ENCODE measurements around the gene UVRAG. TPM values are rescaled to one million over a fixed set of nuclear protein-coding genes. Genes with fewer than 3 reads are reported as not detected.

The UVRAG gene
- total and polyA plus RNA-seq, 2 of the 4 experiments (the other 2 are of a cell fraction) = 5.6 to 10.9 TPM

- Histone ChIP-seq H3K4me2 (ENCODE audit: low read depth, low read length) (no peak overlapping the region), H4K91ac (ENCODE audit: insufficient read depth, low read depth, low read length) (no peak overlapping the region), H4K20me1 (ENCODE audit: insufficient read depth, low read length) (no peaks in the 10 kb centered on the region), H2BK15ac (ENCODE audit: low read depth, low read length) (no peak overlapping the region), H2AK9ac (replicated peaks; ENCODE audit: low read depth, low read length, poor library complexity) (no peak overlapping the region), H2BK20ac (ENCODE audit: low read depth, low read length) (no peak overlapping the region), H3K9me3 (ENCODE audit: control insufficient read depth, insufficient read depth, low read length) (no peaks in the 10 kb centered on the region), H3K9ac (ENCODE audit: low read depth, low read length) (no peak overlapping the region), H3K56ac (ENCODE audit: extremely low read depth, insufficient read depth, low read length) (no peak overlapping the region), H3K36me3 (ENCODE audit: control insufficient read depth, insufficient read depth, low read length) (no peaks in the 10 kb centered on the region), H3K4ac (ENCODE audit: low read depth, low read length) (no peak overlapping the region), H3K9me1 (ENCODE audit: insufficient read depth, low read length) (no peaks in the 10 kb centered on the region), H3K18ac (ENCODE audit: low read depth, low read length) (no peak overlapping the region; the same call in 1 of the 2 replicates), H4K5ac (ENCODE audit: low read depth, low read length) (no peak overlapping the region), H2AK5ac (ENCODE audit: low read depth, low read length) (no peak overlapping the region), H4K8ac (ENCODE audit: low read depth in 2 of 2, low read length in 2 of 2) (no peak overlapping the region), H3K4me1 (ENCODE audit: control insufficient read depth, insufficient read depth, low read length) (peaks cover 9% of the 10 kb centered on the region), H2BK5ac (ENCODE audit: low read depth, low read length, poor library complexity, severe bottlenecking) (no peak overlapping the region), H3K23ac (ENCODE audit: low read depth, low read length) (no peak overlapping the region), H2AFZ (replicated peaks; ENCODE audit: low read length, poor library complexity) (no peak overlapping the region), H3K27me3 (ENCODE audit: control insufficient read depth, insufficient read depth, low read length) (peaks cover 32% of the 10 kb centered on the region), H3K14ac (replicated peaks; ENCODE audit: low read depth, low read length) (no peak overlapping the region), H3K79me1 (ENCODE audit: low read depth in 1 of 2, low read length in 2 of 2) (no peaks in the 10 kb centered on the region), H2BK120ac (ENCODE audit: low read depth, low read length) (no peak overlapping the region), H3K27ac (ENCODE audit: insufficient read depth, low read length) (no peak overlapping the region), H3K4me3 (ENCODE audit: insufficient read depth, low read depth, low read length) (no peak overlapping the region)
- 100% methylated on average over 3 of the region's 6 CpGs; no CpG with 5 or more reads in 1 of the 2 experiments for WGBS, 2 experiments (ENCODE audit: extremely low coverage in 2 of 2, insufficient read length in 1 of 2)
- no peak for TF ChIP-seq MAFK (IDR thresholded peaks at IDR 0.05; ENCODE audit: low read depth, low read length)
- no peak for TF ChIP-seq USF2 (IDR thresholded peaks at IDR 0.05; ENCODE audit: low read depth, low read length)
- no peak for TF ChIP-seq FOS (IDR thresholded peaks at IDR 0.05; ENCODE audit: low read depth, low read length)
- no peak for TF ChIP-seq RAD21 (IDR thresholded peaks at IDR 0.05; ENCODE audit: low read length)
- TF ChIP-seq RCOR1 (IDR thresholded peaks at IDR 0.05; ENCODE audit: insufficient replicate concordance, low read length) = no peak
- in situ Hi-C loops (cut with MboI; ENCODE audit: low sequenced_read_pairs) = no loop called here
- ChIA-PET POLR2A (ENCODE audit: unreplicated experiment) (no interaction called here), CTCF (no interaction called here)
- BruUV-seq (replicated peaks) = no TSS peak
- dilution Hi-C loops (cut with HindIII; ENCODE audit: low sequenced_read_pairs, unreplicated experiment) = no loop called here
- intact Hi-C loops (cut with micrococcal nuclease) = no loop called here
- DNase-seq = no peak
- no peak for ATAC-seq (ENCODE audit: low read depth)
Measured at GRCh38 chr11:76189682-76190081, 374.7 kb downstream of the UVRAG start.

Measured in IMR-90 (cell line).